Colonic mucosa (tissue), 4 donors: ENCODE measurements around the gene NRTN. TPM values are rescaled to one million over a fixed set of nuclear protein-coding genes. Genes with fewer than 3 reads are reported as not detected.

Source experiments
- DNase-seq: peaks from one replicate; pipeline ENCODE4 v3.0.0-alpha.2; 2020
- H3K27ac ChIP-seq: fragments of 200-600 bp; one replicate; pipeline ENCODE4 v1.8.0; 2021
- H3K27me3 ChIP-seq: fragments of 200-600 bp; one replicate; pipeline ENCODE4 v1.8.0; 2021
- H3K36me3 ChIP-seq: fragments of 200-600 bp; one replicate; pipeline ENCODE4 v1.8.0; 2021
- H3K4me1 ChIP-seq: fragments of 200-600 bp; one replicate; pipeline ENCODE4 v1.8.0; 2021; ENCODE audit warnings: mild to moderate bottlenecking
- H3K4me3 ChIP-seq: fragments of 200-600 bp; one replicate; pipeline ENCODE4 v1.8.0; 2021
- H3K9ac ChIP-seq, 2 donors: one replicate each; pipeline ENCODE4 v1.7.0; 2013; ENCODE audit warnings: control low read depth in 2 of 2, low read depth in 2 of 2, low read length in 2 of 2
- H3K9me3 ChIP-seq: fragments of 200-600 bp; one replicate; pipeline ENCODE4 v1.8.0; 2021
- CTCF ChIP-seq: fragments of 200-600 bp; IDR thresholded peaks from one replicate; pipeline ENCODE4 v1.8.0; 2022; ENCODE audit warnings: antibody characterized with exemption, mild to moderate bottlenecking
- intact Hi-C: fragments of 100-400 bp; cut with DNase I; formaldehyde crosslinking; loops from one replicate; pipeline ENCODE4 v1.14.1; 2022
- total RNA-seq, 2 donors: library from RNA; stranded (reverse); fragmentation: NEBNext Ultra II Directional in 1 of 2; extraction: Animal tissue kit (Norgen Biotek cat#: 25700) in 1 of 2; gene quantifications; one replicate each; pipeline ENCODE4 v1.2.1, GENCODE V29; 2021
- donor health status: healthy.
- donor health status: DM: no; HTN: no; CAD: no.
- donor health status: DM: no; HTN: no; CAD: no.

Gene NRTN
- total RNA-seq, 2 donors from 2014 or later, result 1.8 to 2.9 TPM

- Histone ChIP-seq H3K9ac (no peak overlapping the region), H3K9me3 (no peaks in the 10 kb centered on the region), H3K4me3 (no peak overlapping the region), H3K36me3 (peaks cover 10% of the 10 kb centered on the region), H3K27me3 (no peaks in the 10 kb centered on the region), H3K27ac (no peak overlapping the region), H3K4me1 (no peaks in the 10 kb centered on the region)
- intact Hi-C loops, result no loop called here
- no peak for TF ChIP-seq CTCF
- DNase-seq, result no peak
Measured at GRCh38 chr19:5782945-5783919, 21.6 kb upstream of the NRTN start.

- no peak for DNase-seq
- peaks cover 20% of the 10 kb centered on the region for H3K36me3 ChIP-seq
- no peak within 1 kb of the TSS for H3K27ac ChIP-seq
- no peak within 1 kb of the TSS for H3K4me3 ChIP-seq
- intact Hi-C loops, result no loop called here
- H3K4me1 ChIP-seq, result no peaks in the 10 kb centered on the region
- no peak within 1 kb of the TSS for H3K9ac ChIP-seq
- H3K27me3 ChIP-seq, result no peaks in the 10 kb centered on the region
- no peaks in the 10 kb centered on the region for H3K9me3 ChIP-seq
- TF ChIP-seq CTCF, result no peak
Measured at GRCh38 chr19:5784581-5785147, 20.2 kb upstream of the NRTN start, which contains the start of gene PRR22. TSS of gene PRR22 (minus strand) at chr19:5784746. CDS start at chr19:5784660, 86 bp downstream.

- Histone ChIP-seq H3K27me3 (no peaks in the 10 kb centered on the region), H3K36me3 (peaks cover 20% of the 10 kb centered on the region), H3K27ac (no peak overlapping the region), H3K9me3 (no peaks in the 10 kb centered on the region), H3K4me1 (peaks cover 5% of the 10 kb centered on the region), H3K4me3 (no peak overlapping the region), H3K9ac (no peak overlapping the region)
- intact Hi-C loops, result no loop called here
- DNase-seq, result no peak
- no peak for TF ChIP-seq CTCF
Measured at GRCh38 chr19:5785423-5785822, 19.4 kb upstream of the NRTN start.

GRCh38 chr19:5786593-5787408 lies 18.1 kb upstream of the NRTN start:
- intact Hi-C loops, result no loop called here
- Histone ChIP-seq H3K4me1 (peaks cover 5% of the 10 kb centered on the region), H3K27me3 (no peaks in the 10 kb centered on the region), H3K9ac (no peak overlapping the region), H3K4me3 (no peak overlapping the region), H3K9me3 (no peaks in the 10 kb centered on the region), H3K27ac (no peak overlapping the region), H3K36me3 (peaks cover 20% of the 10 kb centered on the region)
- TF ChIP-seq CTCF, result no peak
- no peak for DNase-seq
